HG02798 (cell line): ENCODE data around the gene ID1.
A peak's percentile ranks its signal among the peaks of the same experiment; 100 is the strongest.

Source experiments
- ATAC-seq: cut with Tn5 transposase; IDR thresholded peaks from one replicate; pipeline ENCODE4 v1.9.1; 2021; ENCODE audit warnings: mild to moderate bottlenecking; ENCODE audit not compliant: unreplicated experiment, poor library complexity

ID1 gene

GRCh38 chr20:31605031-31605901 is at the start of gene ID1:
ID1 (plus strand) TSS chr20:31605289; CDS start chr20:31605388, 99 bp downstream.
- peak; percentile 92 for ATAC-seq

GRCh38 chr20:31559704-31560093 is 45.4 kb upstream of the ID1 start:
- no peak for ATAC-seq

GRCh38 chr20:31560094-31560745 is 44.9 kb upstream of the ID1 start:
- peak; percentile 50 for ATAC-seq

GRCh38 chr20:31560746-31561598 is 44.1 kb upstream of the ID1 start:
- no peak for ATAC-seq

GRCh38 chr20:31562241-31562640 is 42.8 kb upstream of the ID1 start:
- ATAC-seq = no peak

- no peak for ATAC-seq
These were observed 40.8 kb upstream of the ID1 start for GRCh38 chr20:31564284-31564683.

- ATAC-seq = no peak
These were observed 39.3 kb upstream of the ID1 start for GRCh38 chr20:31565699-31566318.

GRCh38 chr20:31566319-31566657 is 38.8 kb upstream of the ID1 start:
- ATAC-seq = no peak

GRCh38 chr20:31566658-31567379 is 38.3 kb upstream of the ID1 start:
- ATAC-seq = no peak

- ATAC-seq = no peak
These were observed 37.7 kb upstream of the ID1 start for GRCh38 chr20:31567380-31567720.

- ATAC-seq = no peak
These were observed 36.9 kb upstream of the ID1 start for GRCh38 chr20:31568041-31568731.

GRCh38 chr20:31568773-31569162 is 36.3 kb upstream of the ID1 start:
- no peak for ATAC-seq

- ATAC-seq = no peak
These were observed 35.7 kb upstream of the ID1 start for GRCh38 chr20:31569163-31570020.

- ATAC-seq = no peak
These were observed 35.0 kb upstream of the ID1 start for GRCh38 chr20:31570021-31570463.

GRCh38 chr20:31570735-31571617 is 34.1 kb upstream of the ID1 start:
- ATAC-seq = no peak

- peak; percentile 6 for ATAC-seq
These were observed 32.9 kb upstream of the ID1 start for GRCh38 chr20:31572042-31572700.
